ENCODE data around the gene PRKAA2. TPM values are rescaled to one million over a fixed set of nuclear protein-coding genes. Genes with fewer than 3 reads are reported as not detected.

Gene PRKAA2
- total and polyA plus RNA-seq, 2 experiments from 2014 or later = 0.49 to 0.65 TPM

- Histone ChIP-seq H3K4me1 (ENCODE audit: insufficient read depth) (no peaks in the 10 kb centered on the region), H3K27me3 (replicated peaks; ENCODE audit: insufficient read depth) (no peaks in the 10 kb centered on the region; the same call in 1 of the 2 replicates), H3K4me2 (ENCODE audit: unreplicated experiment) (no peak overlapping the region), H3K79me2 (ENCODE audit: insufficient read depth) (no peaks in the 10 kb centered on the region), H3K36me3 (ENCODE audit: low read depth) (no peaks in the 10 kb centered on the region), H4K20me1 (ENCODE audit: insufficient read depth) (no peaks in the 10 kb centered on the region), H3K4me3 (no peak overlapping the region), H3F3A (ENCODE audit: insufficient read depth) (no peaks in the 10 kb centered on the region), H3K9me2 (ENCODE audit: insufficient read depth) (0 out of 2 replicates have a peak, but pooled peaks cover 4% of the 10 kb centered on the region), H3K9me3 (ENCODE audit: low read depth) (no peaks in the 10 kb centered on the region), H3K27ac (no peak overlapping the region), H2AFZ (no peak overlapping the region), H3K9ac (no peak overlapping the region)
- no peak for DNase-seq
- in situ Hi-C loops (cut with MboI) = no loop called here
- TF ChIP-seq EZH2 (IDR thresholded peaks at IDR 0.05; ENCODE audit: insufficient read depth, poor library complexity, severe bottlenecking) (no peak), EZH2phosphoT487 (IDR thresholded peaks at IDR 0.05; ENCODE audit: insufficient read depth, low read depth) (no peak)
- 55 to 60% methylated on average over 3 of the region's 3 CpGs for WGBS, 2 experiments (ENCODE audit: low coverage in 1 of 2, low lambda C conversion rate in 2 of 2, missing lambda C conversion rate in 2 of 2)
These were observed 100.1 kb downstream of the PRKAA2 start for GRCh38 chr1:56745231-56745630.

- in situ Hi-C loops (cut with MboI) = no loop called here
- H3K36me3 ChIP-seq (ENCODE audit: low read depth) = no peaks in the 10 kb centered on the region
- peaks cover 24% of the 10 kb centered on the region for H3K27me3 ChIP-seq (replicated peaks; ENCODE audit: insufficient read depth)
- H2AFZ ChIP-seq = no peak overlapping the region
- no peaks in the 10 kb centered on the region for H3F3A ChIP-seq (ENCODE audit: insufficient read depth)
- no peaks in the 10 kb centered on the region for H3K4me1 ChIP-seq (ENCODE audit: insufficient read depth)
- H3K79me2 ChIP-seq (ENCODE audit: insufficient read depth) = no peaks in the 10 kb centered on the region
- H3K9me3 ChIP-seq (ENCODE audit: low read depth) = no peaks in the 10 kb centered on the region
- H3K4me3 ChIP-seq = no peak overlapping the region
- no peak overlapping the region for H3K27ac ChIP-seq
- no peak for DNase-seq
- H4K20me1 ChIP-seq (ENCODE audit: insufficient read depth) = no peaks in the 10 kb centered on the region
- H3K4me2 ChIP-seq (ENCODE audit: unreplicated experiment) = no peak overlapping the region
- TF ChIP-seq EZH2 (IDR thresholded peaks at IDR 0.05; ENCODE audit: insufficient read depth, poor library complexity, severe bottlenecking) (no peak), EZH2phosphoT487 (IDR thresholded peaks at IDR 0.05; ENCODE audit: insufficient read depth, low read depth) (no peak)
- H3K9me2 ChIP-seq (ENCODE audit: insufficient read depth) = no peaks in the 10 kb centered on the region
- 24 to 25% methylated on average over 1 of the region's 1 CpG for WGBS, 2 experiments (ENCODE audit: low coverage in 1 of 2, low lambda C conversion rate in 2 of 2, missing lambda C conversion rate in 2 of 2)
- H3K9ac ChIP-seq = no peak overlapping the region
These were observed 109.8 kb downstream of the PRKAA2 start for GRCh38 chr1:56754708-56755479.

GRCh38 chr1:56755911-56756310 is 110.8 kb downstream of the PRKAA2 start:
- Histone ChIP-seq H3K27me3 (replicated peaks; ENCODE audit: insufficient read depth) (peaks cover 24% of the 10 kb centered on the region), H3K9me3 (ENCODE audit: low read depth) (no peaks in the 10 kb centered on the region), H3K4me2 (ENCODE audit: unreplicated experiment) (no peak overlapping the region), H3K9me2 (ENCODE audit: insufficient read depth) (no peaks in the 10 kb centered on the region), H3K79me2 (ENCODE audit: insufficient read depth) (no peaks in the 10 kb centered on the region), H3K4me3 (no peak overlapping the region), H3K36me3 (ENCODE audit: low read depth) (no peaks in the 10 kb centered on the region), H3K9ac (no peak overlapping the region), H2AFZ (no peak overlapping the region), H3F3A (ENCODE audit: insufficient read depth) (no peaks in the 10 kb centered on the region), H4K20me1 (ENCODE audit: insufficient read depth) (no peaks in the 10 kb centered on the region), H3K27ac (no peak overlapping the region), H3K4me1 (ENCODE audit: insufficient read depth) (no peaks in the 10 kb centered on the region)
- in situ Hi-C loops (cut with MboI) = no loop called here
- no peak for DNase-seq
- TF ChIP-seq EZH2phosphoT487 (IDR thresholded peaks at IDR 0.05; ENCODE audit: insufficient read depth, low read depth) = no peak
- TF ChIP-seq EZH2 (IDR thresholded peaks at IDR 0.05; ENCODE audit: insufficient read depth, poor library complexity, severe bottlenecking) = no peak
- WGBS, 2 experiments (ENCODE audit: low coverage in 1 of 2, low lambda C conversion rate in 2 of 2, missing lambda C conversion rate in 2 of 2) = 41 to 60% methylated on average over 2 of the region's 2 CpGs

GRCh38 chr1:56758135-56758534 is 113.0 kb downstream of the PRKAA2 start:
- DNase-seq = no peak
- H3F3A ChIP-seq (ENCODE audit: insufficient read depth) = no peaks in the 10 kb centered on the region
- H3K9ac ChIP-seq = no peak overlapping the region
- peaks cover 20% of the 10 kb centered on the region; the same call in 1 of the 2 replicates for H3K27me3 ChIP-seq (replicated peaks; ENCODE audit: insufficient read depth)
- H3K4me2 ChIP-seq (ENCODE audit: unreplicated experiment) = no peak overlapping the region
- TF ChIP-seq EZH2 (IDR thresholded peaks at IDR 0.05; ENCODE audit: insufficient read depth, poor library complexity, severe bottlenecking) (no peak), EZH2phosphoT487 (IDR thresholded peaks at IDR 0.05; ENCODE audit: insufficient read depth, low read depth) (no peak)
- no peaks in the 10 kb centered on the region for H3K36me3 ChIP-seq (ENCODE audit: low read depth)
- H3K4me3 ChIP-seq = no peak overlapping the region
- no peak overlapping the region for H3K27ac ChIP-seq
- H3K4me1 ChIP-seq (ENCODE audit: insufficient read depth) = no peaks in the 10 kb centered on the region
- in situ Hi-C loops (cut with MboI) = no loop called here
- no peaks in the 10 kb centered on the region for H3K9me3 ChIP-seq (ENCODE audit: low read depth)
- no peaks in the 10 kb centered on the region for H3K79me2 ChIP-seq (ENCODE audit: insufficient read depth)
- no peaks in the 10 kb centered on the region for H3K9me2 ChIP-seq (ENCODE audit: insufficient read depth)
- H4K20me1 ChIP-seq (ENCODE audit: insufficient read depth) = no peaks in the 10 kb centered on the region
- no peak overlapping the region for H2AFZ ChIP-seq
